HG03457 (cell line): Measurements from ENCODE around the gene KLRC1.
"Not testable (repeated sequence)": the region's sequence is repeated elsewhere in the genome, so short reads cannot be mapped to it uniquely, and the experiment has no call there.

Experiments used
- ATAC-seq: cut with Tn5 transposase; IDR thresholded peaks from one replicate; pipeline ENCODE4 v1.9.1; 2021; ENCODE audit warnings: moderate number of reproducible peaks; ENCODE audit not compliant: unreplicated experiment

The KLRC1 gene

GRCh38 chr12:10453156-10453555, at the start of gene KLRC1:
KLRC1 (minus strand) TSS chr12:10453377; CDS start chr12:10451156, 2,221 bp downstream.
- no peak for ATAC-seq

GRCh38 chr12:10501030-10501429, 47.9 kb upstream of the KLRC1 start:
- ATAC-seq, result no peak

- no peak for ATAC-seq
Observed at GRCh38 chr12:10498042-10498441, 44.9 kb upstream of the KLRC1 start.

- no peak for ATAC-seq
Observed at GRCh38 chr12:10497602-10498001, 44.4 kb upstream of the KLRC1 start.

- ATAC-seq, result no peak
Observed at GRCh38 chr12:10491766-10492165, 38.6 kb upstream of the KLRC1 start.

- not testable (repeated sequence) for ATAC-seq
Observed at GRCh38 chr12:10487328-10487727, 34.2 kb upstream of the KLRC1 start.

GRCh38 chr12:10481901-10482300, 28.7 kb upstream of the KLRC1 start:
- not testable (repeated sequence) for ATAC-seq

GRCh38 chr12:10472808-10473207, 19.6 kb upstream of the KLRC1 start:
- ATAC-seq, result not testable (repeated sequence)

- ATAC-seq, result no peak
Observed at GRCh38 chr12:10469701-10470100, 16.5 kb upstream of the KLRC1 start.

- ATAC-seq, result no peak
Observed at GRCh38 chr12:10466311-10466710, 13.1 kb upstream of the KLRC1 start.

- no peak for ATAC-seq
Observed at GRCh38 chr12:10457760-10458159, 4.6 kb upstream of the KLRC1 start.

GRCh38 chr12:10456856-10457255, 3.7 kb upstream of the KLRC1 start:
- ATAC-seq, result no peak

- ATAC-seq, result no peak
Observed at GRCh38 chr12:10455766-10456165, 2.6 kb upstream of the KLRC1 start.

- ATAC-seq, result no peak
Observed at GRCh38 chr12:10454531-10454930, 1.4 kb upstream of the KLRC1 start.

GRCh38 chr12:10448236-10448635, 4.9 kb downstream of the KLRC1 start:
- ATAC-seq, result no peak

GRCh38 chr12:10446052-10446451, 7.1 kb downstream of the KLRC1 start:
- not testable (repeated sequence) for ATAC-seq

GRCh38 chr12:10441144-10441543, 12.0 kb downstream of the KLRC1 start:
- not testable (repeated sequence) for ATAC-seq

- not testable (repeated sequence) for ATAC-seq
Observed at GRCh38 chr12:10439608-10440274, 13.4 kb downstream of the KLRC1 start.

- not testable (repeated sequence) for ATAC-seq
Observed at GRCh38 chr12:10437601-10438000, 15.6 kb downstream of the KLRC1 start.

GRCh38 chr12:10435816-10436215, 17.4 kb downstream of the KLRC1 start, which contains the start of gene KLRC2:
KLRC2 (minus strand) TSS chr12:10436010; CDS start chr12:10435986, 24 bp downstream.
- not testable (repeated sequence) for ATAC-seq

GRCh38 chr12:10430623-10431022, 22.6 kb downstream of the KLRC1 start:
- not testable (repeated sequence) for ATAC-seq

GRCh38 chr12:10425938-10426337, 27.2 kb downstream of the KLRC1 start:
- not testable (repeated sequence) for ATAC-seq
